Cerebellar cortex (tissue), 1 donor: ENCODE measurements around the gene OGFOD1.

Experiments
- DNase-seq: peaks from one replicate; pipeline ENCODE4 v3.0.0-alpha.2; 2015; ENCODE audit warnings: low spot score

Gene OGFOD1

GRCh38 chr16:56450986-56451752, at the start of gene OGFOD1, which contains the start of gene NUDT21:
Gene OGFOD1, plus strand, starts transcription at chr16:56451554. Its CDS starts 59 bp downstream, at chr16:56451613.
Gene NUDT21, minus strand, starts transcription at chr16:56451332. Its CDS starts 130 bp downstream, at chr16:56451202.
- DNase-seq = peak; percentile 100

GRCh38 chr16:56405977-56406672, 45.2 kb upstream of the OGFOD1 start:
- no peak for DNase-seq

DNA sequence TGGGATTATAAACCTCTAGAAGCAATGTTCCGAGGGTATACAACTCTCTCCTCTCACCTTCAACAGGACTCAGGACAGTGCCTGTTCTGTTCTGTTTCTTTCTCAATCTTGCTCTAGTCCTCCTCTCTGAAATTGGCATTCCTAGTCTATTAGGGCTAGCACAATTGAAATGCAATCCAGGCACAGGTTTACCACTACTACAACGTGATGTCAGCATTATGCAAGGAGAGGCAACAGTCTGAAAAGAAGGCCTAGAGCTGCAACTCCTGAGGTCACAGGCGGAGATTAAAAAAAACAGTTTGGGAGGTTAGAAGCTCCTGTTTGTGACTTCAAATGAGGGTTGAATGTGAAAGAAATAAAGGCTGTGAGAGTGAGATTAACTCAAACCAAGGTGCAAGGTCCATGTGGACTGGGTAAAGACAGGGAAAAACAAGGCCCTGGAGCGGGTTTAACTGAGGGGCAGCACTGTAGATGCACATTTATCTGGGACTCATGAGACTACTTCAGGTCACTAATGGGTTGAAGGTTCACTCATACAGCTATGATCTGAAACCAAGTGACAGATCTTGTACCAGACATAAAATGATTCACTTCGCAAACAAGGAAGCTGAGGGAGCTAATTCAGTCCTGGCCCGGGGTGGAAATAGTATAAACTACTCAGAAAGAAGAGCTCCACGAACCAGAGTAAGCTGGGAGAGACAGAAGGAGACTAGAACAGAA, 42.8 kb upstream of the OGFOD1 start:
- DNase-seq = no peak

- no peak for DNase-seq
Measured at GRCh38 chr16:56409195-56409594, 42.2 kb upstream of the OGFOD1 start.

DNA sequence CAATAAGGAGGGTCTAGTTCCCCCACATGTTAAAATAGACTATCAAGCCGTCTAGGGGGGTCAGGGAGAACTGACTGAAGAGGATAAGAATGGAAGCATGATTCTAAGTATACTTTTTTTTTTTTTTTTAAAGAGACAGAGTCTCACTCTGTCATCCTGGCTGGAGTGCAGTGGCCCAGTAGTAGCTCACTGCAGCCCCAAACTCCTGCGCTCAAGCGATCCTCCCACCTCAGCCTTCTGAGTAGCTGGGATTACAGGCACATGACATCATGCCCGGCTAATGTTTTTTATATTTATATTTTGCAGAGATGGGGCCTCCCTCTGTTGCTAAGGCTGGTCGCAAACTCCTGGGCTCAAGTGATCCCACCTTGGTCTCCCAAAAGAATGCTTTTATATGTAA, 40.2 kb upstream of the OGFOD1 start:
- DNase-seq = no peak

GRCh38 chr16:56411624-56412023, 39.7 kb upstream of the OGFOD1 start:
- DNase-seq = no peak

- no peak for DNase-seq
Measured at GRCh38 chr16:56413381-56413780, 38.0 kb upstream of the OGFOD1 start.

GRCh38 chr16:56414366-56414765, 37.0 kb upstream of the OGFOD1 start:
- DNase-seq = no peak

GRCh38 chr16:56415875-56416274, 35.5 kb upstream of the OGFOD1 start:
- no peak for DNase-seq

DNA sequence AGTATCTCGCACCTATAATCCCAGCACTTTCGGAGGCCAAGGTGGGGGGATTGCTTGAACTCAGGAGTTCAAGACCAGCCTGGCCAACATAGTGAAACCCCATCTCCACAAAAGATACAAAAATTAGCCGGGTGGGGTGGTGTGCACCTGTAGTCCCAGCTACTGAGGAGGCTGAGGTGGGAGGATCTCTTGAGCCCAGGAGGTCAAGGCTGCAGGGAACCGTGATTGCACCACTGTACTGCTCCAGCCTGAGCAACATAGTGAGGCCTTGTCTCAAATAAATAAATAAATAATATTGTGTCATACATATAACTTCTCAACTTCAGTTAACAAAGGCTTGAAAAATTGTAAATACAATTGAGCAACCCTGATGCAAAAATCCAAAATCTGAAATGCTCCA, 34.2 kb upstream of the OGFOD1 start:
- DNase-seq = no peak

DNA sequence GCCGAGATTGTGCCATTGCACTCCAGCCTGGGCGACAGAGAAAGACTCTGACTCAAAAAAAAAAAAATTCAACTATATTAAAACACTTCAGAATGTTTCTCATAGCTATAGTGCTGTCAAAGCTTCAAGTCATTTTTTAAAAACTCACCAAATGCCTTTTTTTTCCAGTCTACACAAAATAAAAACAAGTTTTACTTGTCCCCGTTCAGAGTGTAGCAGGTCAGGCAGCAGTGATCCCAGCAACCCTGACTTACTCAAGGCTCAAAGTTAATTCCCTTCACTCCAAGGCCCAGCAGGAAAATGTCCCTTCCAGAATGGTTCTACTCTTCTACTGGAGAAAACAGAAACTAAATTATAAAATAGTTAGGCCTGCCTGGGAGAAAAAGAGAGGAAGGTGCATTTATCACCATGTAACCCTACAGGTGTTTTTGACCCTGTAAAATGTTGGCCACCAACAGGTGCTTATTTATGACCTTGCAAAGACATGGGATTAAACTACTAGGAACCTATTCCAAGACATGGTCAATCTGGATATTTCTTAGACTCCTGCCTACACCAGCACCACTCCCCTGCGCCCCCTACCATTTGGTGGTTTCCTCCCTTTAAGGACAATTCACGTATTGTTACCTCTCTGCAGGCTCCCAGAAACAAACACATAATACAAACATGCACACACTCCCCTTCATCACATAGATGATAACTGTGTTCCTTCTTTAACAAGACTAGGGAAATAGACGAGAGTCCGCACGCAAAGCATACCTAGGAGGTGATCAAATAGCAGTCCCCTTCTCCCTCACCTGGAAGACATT, 31.4 kb upstream of the OGFOD1 start:
- DNase-seq = no peak

DNA sequence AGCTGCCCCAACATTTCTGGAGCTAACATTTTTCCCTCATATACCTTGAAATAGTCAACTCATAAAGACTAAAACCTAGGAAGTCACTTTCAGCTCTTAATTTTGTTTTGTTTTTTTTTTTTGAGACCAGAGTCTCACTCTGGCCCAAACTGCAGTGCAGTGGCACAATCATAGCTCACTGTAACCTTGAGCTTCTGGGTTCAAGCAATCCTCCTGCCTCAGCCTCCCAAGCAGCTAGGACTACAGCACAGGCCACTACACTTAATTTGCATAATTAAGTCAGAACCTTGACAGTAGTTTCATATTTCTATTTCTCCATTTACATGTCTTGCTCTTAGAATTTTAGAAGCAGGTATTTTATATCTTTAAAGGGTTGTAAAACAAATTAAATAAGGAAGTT, 30.7 kb upstream of the OGFOD1 start:
- DNase-seq = no peak

DNA sequence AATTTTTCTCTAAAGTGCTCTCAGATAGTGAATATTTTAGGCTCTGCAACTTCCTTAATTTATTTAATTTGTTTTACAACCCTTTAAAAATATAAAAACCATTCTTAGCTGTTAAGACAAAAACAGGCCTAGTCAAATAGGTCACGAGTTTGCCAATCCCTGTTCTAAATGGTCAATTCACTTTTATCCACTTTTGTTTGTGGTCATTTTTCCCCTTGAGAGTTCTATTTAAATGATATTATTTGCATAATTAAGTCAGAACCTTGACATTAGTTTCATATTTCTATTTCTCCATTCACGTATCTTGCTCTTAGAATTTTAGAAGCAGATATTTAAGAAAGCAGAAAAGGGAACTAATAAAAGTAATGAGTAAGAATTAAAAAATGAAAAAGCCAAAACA, 30.0 kb upstream of the OGFOD1 start:
- DNase-seq = no peak

- DNase-seq = no peak
Measured at GRCh38 chr16:56421976-56422669, 29.2 kb upstream of the OGFOD1 start.

DNA sequence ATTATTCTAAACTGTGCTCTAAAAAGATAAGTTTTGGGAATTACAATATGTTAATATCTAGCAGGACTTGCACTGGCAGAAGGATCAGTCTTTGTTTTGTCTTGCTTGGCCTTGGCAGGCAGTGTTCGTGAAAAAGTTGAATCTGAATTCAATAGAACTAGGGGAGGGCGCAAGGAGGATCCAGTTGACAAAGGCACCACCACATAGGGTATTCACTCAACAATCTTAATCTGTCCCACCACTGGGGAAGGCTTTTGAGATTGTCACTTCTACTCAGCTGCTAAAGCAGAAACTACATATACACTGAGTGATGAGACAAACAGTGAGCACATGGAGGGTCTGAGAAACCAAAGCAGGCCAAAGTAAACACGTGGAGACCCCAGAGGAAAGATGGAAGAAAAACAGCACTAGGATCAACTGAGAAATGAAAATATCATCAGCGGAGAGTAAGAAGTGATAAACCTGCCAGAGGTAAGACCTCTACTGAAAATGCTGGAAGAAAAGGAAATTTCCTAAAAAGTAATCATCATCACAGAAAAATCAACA, 28.4 kb upstream of the OGFOD1 start:
- DNase-seq = no peak

DNA sequence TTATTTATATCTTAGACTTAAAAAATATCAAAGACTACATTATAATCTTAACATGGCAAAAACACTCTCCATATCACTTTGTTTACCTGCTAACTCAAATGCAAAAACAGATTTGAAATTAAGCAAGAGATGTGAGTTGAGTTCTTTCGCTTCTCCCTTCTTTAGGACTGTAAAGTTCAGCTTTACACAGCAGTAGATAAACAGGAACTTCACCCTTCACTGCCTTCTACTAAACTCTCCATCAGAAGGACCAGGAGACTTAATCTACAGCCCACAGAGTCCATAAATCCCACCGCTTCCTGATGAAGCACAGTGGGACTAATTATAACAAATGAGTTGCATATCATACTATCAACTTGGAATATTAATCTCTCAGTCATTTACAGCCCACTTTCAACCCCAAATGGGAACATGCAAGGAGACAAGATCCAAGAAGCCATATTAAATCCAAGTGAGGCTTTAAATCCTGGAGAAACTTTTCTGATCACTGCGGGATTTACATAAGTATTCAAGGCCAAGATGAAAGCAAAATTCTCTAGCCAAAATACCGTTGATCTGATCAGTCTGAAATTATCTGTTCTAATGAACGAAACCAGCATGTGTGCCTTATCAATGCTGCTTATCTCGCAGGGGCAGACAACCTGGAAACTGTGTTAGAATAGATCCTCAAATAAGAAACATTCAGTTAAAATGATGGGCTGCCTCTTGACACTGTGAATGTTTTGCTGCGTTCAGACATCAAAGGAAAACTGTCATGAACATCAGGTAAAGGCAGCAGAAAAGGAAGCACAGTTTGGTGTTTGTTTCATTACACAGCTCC, 27.6 kb upstream of the OGFOD1 start:
- DNase-seq = peak; percentile 25

DNA sequence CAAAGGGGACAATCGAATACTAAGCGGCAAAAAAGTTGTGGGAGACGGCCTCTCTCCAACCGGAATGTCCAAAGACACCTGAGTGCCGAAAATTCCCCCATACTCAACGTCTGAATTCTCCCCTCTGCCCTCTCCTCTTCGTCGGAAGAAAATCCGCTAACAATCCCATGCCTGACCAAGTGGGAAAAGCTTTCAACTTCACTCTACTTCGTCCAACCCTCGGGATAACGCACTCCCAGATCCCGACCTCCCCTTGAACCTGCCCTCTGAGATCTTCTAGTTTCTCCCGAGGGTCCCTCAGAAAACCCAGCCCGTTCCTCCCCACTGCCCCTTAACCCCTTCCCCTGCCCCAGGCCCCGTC, 27.0 kb upstream of the OGFOD1 start:
- peak; percentile 19 for DNase-seq

GRCh38 chr16:56424791-56425438, 26.4 kb upstream of the OGFOD1 start:
- DNase-seq = peak; percentile 15

DNA sequence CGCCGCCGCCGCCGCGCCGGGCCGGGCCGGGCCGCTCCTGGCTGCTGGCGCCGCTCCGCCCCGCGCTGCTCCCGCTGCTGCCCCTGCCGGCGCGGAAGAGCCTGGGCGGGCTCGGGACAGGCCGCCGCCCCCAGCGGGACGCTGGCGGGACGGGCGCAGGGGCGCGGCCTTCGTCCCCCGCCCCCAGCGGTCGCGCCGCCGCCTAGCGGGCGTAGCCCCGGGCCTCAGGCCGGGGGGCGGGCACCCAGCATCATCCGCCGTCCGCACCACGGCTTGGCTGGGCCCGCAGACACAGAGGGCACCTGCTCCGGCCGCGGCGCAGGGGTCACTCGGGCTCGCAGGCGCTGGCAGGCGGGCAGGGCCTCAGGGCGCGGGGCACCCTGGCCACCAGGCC, 25.9 kb upstream of the OGFOD1 start, which contains the start of gene AMFR:
Gene AMFR (minus strand): TSS at position 107 of the 394 bp plus-strand sequence. CDS start 218 bp downstream, outside the sequence.
- DNase-seq = peak; percentile 53

GRCh38 chr16:56426585-56426984, 24.8 kb upstream of the OGFOD1 start:
- DNase-seq = no peak
